ENCODE results near the gene BUB1B.

The BUB1B gene

DNA sequence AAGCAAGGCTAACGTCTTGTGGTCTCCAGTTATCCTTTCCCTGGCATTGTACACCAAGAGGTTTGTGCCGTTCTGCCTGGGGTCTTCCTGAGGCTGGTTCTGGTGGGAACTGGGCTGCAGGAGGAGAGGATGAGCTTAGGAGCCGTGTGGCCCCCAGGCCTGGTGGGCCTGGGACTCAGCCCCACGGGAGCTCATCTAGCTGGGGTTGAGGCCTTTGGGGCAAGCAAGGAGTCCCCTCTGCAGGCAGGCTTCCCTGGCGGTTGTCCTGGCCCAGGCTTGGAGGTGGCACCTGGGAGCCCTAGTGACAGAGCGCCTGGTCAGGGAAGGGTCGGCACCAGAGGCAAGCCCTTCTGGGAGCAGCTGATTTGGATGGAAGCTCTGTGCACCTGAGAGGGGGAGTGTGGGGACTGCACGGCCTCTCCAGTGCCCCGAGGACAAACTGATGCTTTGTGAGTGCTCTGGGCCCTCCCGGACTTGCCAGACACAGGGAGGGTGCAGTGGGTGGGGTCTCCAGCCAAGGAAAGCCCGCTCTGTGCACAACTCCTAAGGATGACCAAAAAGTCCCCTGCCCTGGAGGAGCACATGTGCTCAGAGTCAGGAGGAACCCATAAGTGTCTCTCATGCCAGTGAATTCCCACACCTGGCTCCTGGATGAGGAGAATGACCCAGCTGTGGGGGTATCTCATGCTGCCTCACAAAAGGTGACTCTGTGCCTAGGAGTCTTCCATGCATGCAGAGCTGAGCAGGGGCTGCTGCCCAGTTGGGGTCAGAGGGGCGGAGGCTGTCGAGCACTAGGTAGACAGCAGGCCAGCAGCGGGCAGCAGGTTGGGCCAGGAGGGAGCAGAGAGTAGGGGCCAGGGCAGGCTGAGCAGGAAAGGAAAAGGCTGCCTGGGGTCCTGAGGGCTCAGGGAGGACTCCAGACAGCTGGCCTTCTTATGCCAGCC is 80.7 kb downstream of the BUB1B start:
- DNase-seq: no peak

DNA sequence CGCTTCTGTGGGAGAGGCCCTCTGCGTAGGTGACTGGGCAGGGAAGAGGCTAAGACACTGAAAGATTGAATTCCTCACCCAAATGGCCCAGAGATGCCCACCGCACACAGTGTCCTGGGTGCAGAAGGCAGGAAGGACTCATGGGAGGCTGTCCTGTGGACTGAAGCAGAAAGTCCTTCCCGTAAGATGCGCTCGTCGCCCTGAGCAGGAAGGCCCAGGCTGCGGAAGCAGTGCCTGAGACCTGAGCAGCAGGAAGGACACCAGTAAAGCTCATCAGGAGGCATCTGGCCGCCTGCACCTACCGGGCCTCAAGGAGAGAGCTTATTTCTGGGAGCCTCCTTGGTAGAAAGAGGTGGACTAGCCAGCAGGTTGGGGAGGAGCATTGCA is 81.3 kb downstream of the BUB1B start:
- DNase-seq: no peak

- DNase-seq: no peak
These were observed 81.7 kb downstream of the BUB1B start for GRCh38 chr15:40242601-40243000.

DNA sequence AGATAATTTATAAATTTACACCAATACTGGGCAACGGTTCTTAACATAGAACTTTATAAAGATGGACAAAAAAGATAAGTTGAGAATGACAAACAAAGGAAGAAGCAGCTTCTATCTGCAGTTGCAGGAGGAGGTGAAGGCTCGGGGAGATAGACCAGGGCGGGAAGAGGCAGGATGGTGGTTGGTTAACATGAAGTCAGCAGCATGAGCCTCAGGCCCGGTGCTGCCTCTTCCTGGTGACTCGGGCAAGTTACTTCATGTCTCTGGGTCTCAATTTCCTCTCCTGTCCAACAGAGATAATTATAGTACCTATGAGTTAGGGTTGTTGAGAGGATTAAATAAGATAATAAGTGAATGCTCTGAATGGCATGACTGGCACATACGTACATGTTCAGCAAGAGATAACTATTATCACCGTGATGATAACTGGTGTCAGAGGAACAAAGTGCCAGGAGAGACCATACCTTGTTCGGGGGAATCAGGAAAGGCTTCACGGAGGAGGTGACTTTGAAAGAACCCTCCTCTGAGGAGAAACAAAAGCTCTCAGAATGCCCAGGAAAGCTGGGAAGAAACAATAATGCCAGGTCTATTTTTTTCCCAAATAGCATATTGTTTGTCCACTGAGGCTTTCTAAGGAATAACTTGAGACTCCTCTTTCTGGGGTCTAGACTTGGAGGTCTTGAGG is 82.4 kb downstream of the BUB1B start:
- no peak for DNase-seq

GRCh38 chr15:40244961-40245523 is 84.2 kb downstream of the BUB1B start:
- no peak for DNase-seq

- no peak for DNase-seq
These were observed 85.0 kb downstream of the BUB1B start for GRCh38 chr15:40245666-40246450.

- no peak for DNase-seq
These were observed 85.8 kb downstream of the BUB1B start for GRCh38 chr15:40246496-40247280.

DNA sequence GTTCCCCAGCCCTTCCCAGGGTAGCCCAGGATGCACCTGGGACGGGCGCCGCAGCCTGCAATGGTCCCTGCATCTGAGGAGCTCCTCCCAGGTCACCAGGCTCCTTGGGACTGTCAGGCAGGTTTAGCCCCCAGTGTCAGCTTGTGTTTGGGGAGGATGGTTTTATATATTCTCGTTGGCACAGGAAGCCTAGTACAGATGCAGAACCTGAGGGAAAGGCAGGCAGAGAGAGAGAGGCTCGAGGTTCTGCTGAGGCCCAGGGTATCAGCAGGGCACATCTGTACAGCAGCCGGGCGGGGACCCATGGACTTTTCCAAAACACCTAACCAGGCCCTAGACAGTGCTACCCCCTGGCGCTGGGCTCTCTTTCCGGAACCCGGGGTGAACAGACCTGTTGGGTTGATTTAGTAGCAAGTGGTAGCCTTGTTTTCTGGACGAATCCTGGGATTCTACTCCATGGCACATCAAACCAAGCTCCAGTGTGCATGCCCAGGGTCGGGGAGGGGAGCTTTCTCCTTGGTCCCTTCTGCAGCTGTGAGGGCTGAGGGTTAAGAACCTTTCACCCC is 86.6 kb downstream of the BUB1B start:
- no peak for DNase-seq

DNA sequence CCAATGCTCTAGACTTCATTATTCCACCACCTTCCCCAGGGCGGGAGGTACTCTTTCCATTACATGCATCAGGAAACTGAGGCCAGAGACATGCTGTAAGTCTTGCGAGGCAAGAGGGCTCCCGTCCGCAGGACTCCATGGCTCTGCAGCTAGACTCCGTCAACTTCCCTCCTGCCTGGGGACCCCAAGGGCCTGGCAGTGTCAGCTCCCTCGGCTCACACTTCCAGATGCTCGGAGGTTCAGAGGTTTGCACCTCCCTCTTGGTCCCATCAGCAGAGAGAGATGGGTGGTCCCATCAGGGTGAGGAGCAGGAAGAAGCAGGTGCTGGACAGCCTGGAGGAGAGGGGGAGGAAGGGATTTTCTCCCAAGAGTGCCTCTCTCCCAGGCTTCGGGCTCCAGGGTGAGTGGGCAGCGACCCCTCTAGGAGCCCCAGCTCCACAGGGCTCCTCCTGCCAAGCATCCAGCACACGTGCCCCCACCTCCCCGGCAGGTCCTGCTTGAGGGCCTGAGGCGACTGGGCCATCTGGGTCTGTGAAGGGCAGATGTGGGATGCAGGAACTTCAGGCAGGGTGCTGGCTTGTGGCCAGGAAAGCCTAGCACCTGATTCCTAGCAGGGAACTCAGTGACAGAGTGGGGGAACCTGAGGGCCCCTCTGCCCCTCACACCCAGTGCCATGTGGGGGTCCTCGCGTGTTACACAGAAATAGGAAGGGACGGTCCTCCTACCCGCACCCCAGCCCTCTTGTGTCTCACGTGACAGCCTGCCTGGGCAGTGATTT is 87.3 kb downstream of the BUB1B start:
- no peak for DNase-seq

GRCh38 chr15:40249477-40250303 is 88.8 kb downstream of the BUB1B start:
- no peak for DNase-seq

GRCh38 chr15:40250304-40250656 is 89.4 kb downstream of the BUB1B start:
- DNase-seq: no peak

GRCh38 chr15:40250771-40251483 is 90.1 kb downstream of the BUB1B start:
- DNase-seq: no peak

GRCh38 chr15:40251486-40252140 is 90.7 kb downstream of the BUB1B start:
- DNase-seq: no peak

GRCh38 chr15:40252141-40252437 is 91.2 kb downstream of the BUB1B start:
- no peak for DNase-seq

GRCh38 chr15:40252438-40253166 is 91.7 kb downstream of the BUB1B start:
- DNase-seq: no peak

GRCh38 chr15:40253167-40253790 is 92.4 kb downstream of the BUB1B start:
- no peak for DNase-seq

GRCh38 chr15:40254452-40254851 is 93.6 kb downstream of the BUB1B start:
- no peak for DNase-seq

DNA sequence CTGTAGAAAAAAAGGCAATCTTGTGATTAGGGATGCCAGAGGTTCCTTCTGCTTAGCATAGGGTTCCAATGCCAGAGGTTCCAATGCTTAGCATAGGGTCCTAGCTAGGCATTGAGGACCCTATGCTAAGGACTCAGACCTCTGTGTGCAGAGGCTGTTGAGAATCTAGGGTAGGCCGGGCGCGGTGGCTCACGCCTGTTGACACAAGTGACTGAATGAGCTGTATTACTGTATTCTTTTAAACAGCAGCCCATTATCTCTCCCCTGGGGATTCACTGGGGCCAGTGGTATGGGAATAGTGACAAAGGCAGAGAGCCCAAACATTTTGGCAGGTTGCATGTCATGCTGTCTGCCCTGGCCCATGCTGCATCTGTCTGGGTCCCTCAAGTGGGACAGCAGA is 94.2 kb downstream of the BUB1B start:
- DNase-seq: no peak

Measured in activated CD4-positive, alpha-beta T cell treated with anti-CD3 and anti-CD28 coated beads for 4 hours (primary cell).